ENCODE measurements around the gene CNTN5. TPM values are rescaled to one million over a fixed set of nuclear protein-coding genes. Genes with fewer than 3 reads are reported as not detected.

CNTN5 gene
- total RNA-seq, 4 donors from 2014 or later, result 0.12 TPM; not detected in 3

DNA sequence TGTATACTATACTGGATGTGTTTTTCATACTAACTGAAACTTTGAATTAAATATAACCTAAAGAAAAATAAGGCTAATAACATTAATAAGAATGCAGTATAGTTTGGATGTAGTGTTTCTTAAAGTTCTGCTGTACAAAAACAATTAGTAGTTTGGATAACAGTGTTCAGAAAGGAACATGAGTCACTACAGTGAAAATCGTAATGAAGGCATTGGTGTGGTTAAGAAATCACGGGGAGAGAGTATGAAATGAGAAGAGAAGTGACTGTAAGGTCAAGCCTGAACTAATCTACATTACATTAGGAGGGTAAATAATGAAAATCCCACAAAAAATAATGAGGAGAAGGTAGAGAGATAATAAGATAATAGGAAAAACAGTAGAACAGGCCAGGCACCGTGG, 939.8 kb downstream of the CNTN5 start:
- intact Hi-C loops (cut with DNase I), result no loop called here

DNA sequence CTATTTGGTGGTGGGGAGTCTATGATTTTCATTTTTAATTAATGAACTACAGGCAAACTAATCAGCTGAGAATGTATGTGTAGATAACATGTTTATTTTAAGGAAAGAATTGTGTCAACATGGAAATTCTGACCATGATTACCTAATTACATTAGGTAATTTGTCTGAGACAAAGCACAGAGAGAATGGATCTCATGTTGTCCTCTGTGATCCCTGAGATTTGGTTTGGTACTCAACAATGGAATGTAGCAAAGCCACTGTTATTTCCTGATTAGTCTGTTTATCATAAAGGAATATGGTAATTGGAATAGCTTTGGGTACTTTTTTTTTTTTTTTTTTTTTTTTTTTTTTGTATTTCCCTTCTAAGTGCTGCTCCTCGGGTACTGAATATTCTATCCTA, 947.6 kb downstream of the CNTN5 start:
- no peak for DNase-seq
- Histone ChIP-seq H3K36me3 (no peaks in the 10 kb centered on the region), H3K4me3 (no peak overlapping the region), H3K4me1 (no peaks in the 10 kb centered on the region), H3K9me3 (no peaks in the 10 kb centered on the region), H3K27me3 (no peaks in the 10 kb centered on the region), H3K27ac (no peak overlapping the region)
- intact Hi-C loops (cut with DNase I), result no loop called here
- WGBS, 2 donors, result 56 to 57% methylated on average over 1 of the region's 1 CpG
- TF ChIP-seq POLR2A (IDR thresholded peaks at IDR 0.05) (no peak), CTCF (IDR thresholded peaks at IDR 0.05) (no peak)

More for the DNA sequence above, 939.8 kb downstream of the CNTN5 start:
- Histone ChIP-seq H3K4me1 (no peaks in the 10 kb centered on the region), H3K36me3 (no peaks in the 10 kb centered on the region), H3K27me3 (no peaks in the 10 kb centered on the region), H3K27ac (no peak overlapping the region), H3K4me3 (no peak overlapping the region), H3K9me3 (no peaks in the 10 kb centered on the region)
- DNase-seq, result no peak
- 28 to 41% methylated on average over 3 of the region's 3 CpGs for WGBS, 2 donors
- TF ChIP-seq POLR2A (IDR thresholded peaks at IDR 0.05) (no peak), CTCF (IDR thresholded peaks at IDR 0.05) (no peak)

GRCh38 chr11:99973993-99974392, 953.2 kb downstream of the CNTN5 start:
- DNase-seq, result no peak
- Histone ChIP-seq H3K9me3 (peaks cover 0 to 4% (median 0%) of the 10 kb centered on the region in 3 donors), H3K4me1 (no peaks in the 10 kb centered on the region), H3K27me3 (no peaks in the 10 kb centered on the region), H3K27ac (no peak overlapping the region), H3K36me3 (no peaks in the 10 kb centered on the region), H3K4me3 (no peak overlapping the region)
- intact Hi-C loops (cut with DNase I), result no loop called here
- no peak for TF ChIP-seq CTCF (IDR thresholded peaks at IDR 0.05)
- TF ChIP-seq POLR2A (IDR thresholded peaks at IDR 0.05), result no peak
- 67 to 72% methylated on average over 4 of the region's 4 CpGs for WGBS, 2 donors

- no peak for TF ChIP-seq CTCF (IDR thresholded peaks at IDR 0.05)
- TF ChIP-seq POLR2A (IDR thresholded peaks at IDR 0.05), result no peak
- Histone ChIP-seq H3K4me1 (no peaks in the 10 kb centered on the region), H3K4me3 (no peak overlapping the region), H3K36me3 (no peaks in the 10 kb centered on the region), H3K9me3 (peaks cover 0 to 4% (median 0%) of the 10 kb centered on the region in 3 donors), H3K27me3 (no peaks in the 10 kb centered on the region), H3K27ac (no peak overlapping the region)
- intact Hi-C loops (cut with DNase I), result no loop called here
- WGBS, 2 donors, result 44 to 63% methylated on average over 2 of the region's 2 CpGs
- DNase-seq, result no peak
Measured at GRCh38 chr11:99979042-99979441, 958.3 kb downstream of the CNTN5 start.

DNA sequence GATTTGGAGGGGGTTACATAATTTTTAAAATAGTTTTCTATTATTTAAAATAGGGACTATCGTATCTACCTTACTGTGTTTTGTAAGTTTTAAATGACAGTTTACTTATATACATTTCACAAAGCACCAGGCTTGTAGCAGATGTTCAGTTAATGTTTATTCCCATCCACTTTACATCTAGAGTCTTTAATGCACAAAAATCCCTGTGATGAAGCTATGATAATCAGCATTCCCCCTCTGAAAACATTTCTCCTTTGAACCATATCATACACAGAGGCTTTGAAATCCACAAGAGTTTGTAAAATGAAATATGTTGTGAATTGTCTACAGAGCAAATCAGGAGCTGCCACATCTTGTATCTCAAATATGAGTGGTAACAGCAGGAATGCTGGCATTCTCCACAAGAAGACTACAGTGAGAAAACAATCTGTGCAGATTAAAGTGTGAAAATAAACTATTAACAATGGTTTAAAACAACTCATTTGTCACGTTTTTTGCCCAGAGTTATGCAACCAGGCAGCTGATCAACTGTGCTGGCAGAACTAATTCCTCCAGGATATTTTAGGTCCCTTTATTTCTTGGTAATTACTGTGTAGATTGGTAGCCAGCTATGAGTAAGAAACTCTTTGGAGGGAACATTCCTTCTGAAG, 967.2 kb downstream of the CNTN5 start:
- peaks cover 0 to 4% (median 0%) of the 10 kb centered on the region in 3 donors for H3K4me1 ChIP-seq
- no peaks in the 10 kb centered on the region for H3K36me3 ChIP-seq
- no peak for DNase-seq
- H3K27me3 ChIP-seq, result no peaks in the 10 kb centered on the region
- H3K9me3 ChIP-seq, result no peaks in the 10 kb centered on the region
- 22 to 26% methylated on average over 2 of the region's 2 CpGs for WGBS, 2 donors
- TF ChIP-seq POLR2A (IDR thresholded peaks at IDR 0.05) (no peak), CTCF (IDR thresholded peaks at IDR 0.05) (no peak)
- no peak overlapping the region for H3K4me3 ChIP-seq
- intact Hi-C loops (cut with DNase I), result no loop called here
- no peak overlapping the region for H3K27ac ChIP-seq

Measured in esophagus squamous epithelium (tissue), 5 donors.